ENCODE data around the gene TM6SF1. TPM values are rescaled to one million over a fixed set of nuclear protein-coding genes. Genes with fewer than 3 reads are reported as not detected.

The TM6SF1 gene
- total and polyA plus RNA-seq, 9 donors: 0.76 to 5.9 (median 2.9) TPM

DNA sequence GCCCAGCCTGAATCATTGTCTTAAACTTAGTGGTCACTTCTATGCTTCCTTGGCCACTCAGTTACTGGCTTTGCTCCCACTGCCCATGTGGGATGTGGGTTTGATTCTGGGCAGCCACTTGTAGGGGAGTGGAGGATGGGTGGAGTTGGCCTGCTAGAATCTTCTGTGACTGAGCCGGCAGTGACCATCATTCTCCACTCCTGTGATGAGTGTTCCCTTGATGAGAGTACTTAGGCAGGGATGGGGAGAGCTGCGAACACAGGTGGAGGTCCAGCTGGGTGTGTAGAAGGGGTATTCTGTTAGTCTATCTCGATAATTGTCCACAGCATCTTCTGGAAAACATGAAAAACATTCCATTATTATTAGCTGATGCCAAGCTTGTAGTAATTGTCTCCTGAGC is 8.0 kb downstream of the TM6SF1 start:
- Histone ChIP-seq H3K36me3 (no peaks in the 10 kb centered on the region), H3K4me3 (no peak overlapping the region), H3K27ac (no peak overlapping the region), H3K9me3 (no peaks in the 10 kb centered on the region), H3K4me1 (ENCODE audit: insufficient read depth) (no peaks in the 10 kb centered on the region), H3K27me3 (no peaks in the 10 kb centered on the region)
- intact Hi-C loops (cut with DNase I): no loop called here
- TF ChIP-seq, protein P1, sequence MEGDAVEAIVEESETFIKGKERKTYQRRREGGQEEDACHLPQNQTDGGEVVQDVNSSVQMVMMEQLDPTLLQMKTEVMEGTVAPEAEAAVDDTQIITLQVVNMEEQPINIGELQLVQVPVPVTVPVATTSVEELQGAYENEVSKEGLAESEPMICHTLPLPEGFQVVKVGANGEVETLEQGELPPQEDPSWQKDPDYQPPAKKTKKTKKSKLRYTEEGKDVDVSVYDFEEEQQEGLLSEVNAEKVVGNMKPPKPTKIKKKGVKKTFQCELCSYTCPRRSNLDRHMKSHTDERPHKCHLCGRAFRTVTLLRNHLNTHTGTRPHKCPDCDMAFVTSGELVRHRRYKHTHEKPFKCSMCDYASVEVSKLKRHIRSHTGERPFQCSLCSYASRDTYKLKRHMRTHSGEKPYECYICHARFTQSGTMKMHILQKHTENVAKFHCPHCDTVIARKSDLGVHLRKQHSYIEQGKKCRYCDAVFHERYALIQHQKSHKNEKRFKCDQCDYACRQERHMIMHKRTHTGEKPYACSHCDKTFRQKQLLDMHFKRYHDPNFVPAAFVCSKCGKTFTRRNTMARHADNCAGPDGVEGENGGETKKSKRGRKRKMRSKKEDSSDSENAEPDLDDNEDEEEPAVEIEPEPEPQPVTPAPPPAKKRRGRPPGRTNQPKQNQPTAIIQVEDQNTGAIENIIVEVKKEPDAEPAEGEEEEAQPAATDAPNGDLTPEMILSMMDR (IDR thresholded peaks at IDR 0.05): no peak
- 86 to 93% (median 92%) methylated on average over 3 of the region's 3 CpGs for WGBS, 3 donors
- DNase-seq: no peak

DNA sequence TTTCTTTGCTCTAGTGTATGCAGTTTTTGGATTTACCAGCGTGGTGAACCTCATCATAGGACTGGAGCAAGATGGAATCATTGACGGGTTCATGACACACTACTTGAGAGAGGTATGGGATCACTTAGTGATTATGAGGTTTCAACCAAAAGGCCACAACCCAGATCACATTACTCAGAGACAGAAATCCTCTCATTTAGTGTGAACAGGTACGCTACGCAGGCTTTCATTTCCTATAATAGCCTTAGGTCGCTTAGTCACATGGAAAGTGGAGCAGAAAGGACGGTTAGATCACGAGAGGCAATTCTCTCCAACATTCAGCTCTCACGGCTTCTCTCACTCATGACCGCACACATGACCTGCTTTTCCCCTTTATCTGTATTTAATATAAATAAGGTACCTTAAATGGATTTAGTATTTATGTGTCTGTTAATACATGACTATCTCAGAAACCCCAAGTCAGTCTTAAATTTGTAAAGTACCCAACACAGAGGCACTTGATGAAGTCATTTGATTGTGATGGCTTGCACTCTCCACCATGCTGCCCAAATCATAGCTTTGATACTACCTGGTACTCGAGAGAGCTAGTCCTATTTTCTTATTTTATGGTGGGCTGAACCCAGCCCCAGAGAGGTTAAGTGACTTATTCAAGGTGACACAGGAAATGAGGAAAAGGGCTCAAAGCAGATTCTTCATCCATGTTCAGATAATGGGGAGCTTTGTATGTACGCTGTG is 8.6 kb downstream of the TM6SF1 start:
- H3K4me3 ChIP-seq: no peak overlapping the region
- TF ChIP-seq POLR2A (IDR thresholded peaks at IDR 0.05) (no peak), EP300 (IDR thresholded peaks at IDR 0.05) (no peak)
- TF ChIP-seq, protein P1 (IDR thresholded peaks at IDR 0.05): no peak
- H3K27me3 ChIP-seq: no peaks in the 10 kb centered on the region
- no peak for DNase-seq
- intact Hi-C loops (cut with DNase I): no loop called here
- no peaks in the 10 kb centered on the region for H3K4me1 ChIP-seq (ENCODE audit: insufficient read depth)
- WGBS, 3 donors: 90 to 94% (median 91%) methylated on average over 11 of the region's 11 CpGs
- no peaks in the 10 kb centered on the region for H3K9me3 ChIP-seq
- no peaks in the 10 kb centered on the region for H3K36me3 ChIP-seq
- no peak overlapping the region for H3K27ac ChIP-seq

DNA sequence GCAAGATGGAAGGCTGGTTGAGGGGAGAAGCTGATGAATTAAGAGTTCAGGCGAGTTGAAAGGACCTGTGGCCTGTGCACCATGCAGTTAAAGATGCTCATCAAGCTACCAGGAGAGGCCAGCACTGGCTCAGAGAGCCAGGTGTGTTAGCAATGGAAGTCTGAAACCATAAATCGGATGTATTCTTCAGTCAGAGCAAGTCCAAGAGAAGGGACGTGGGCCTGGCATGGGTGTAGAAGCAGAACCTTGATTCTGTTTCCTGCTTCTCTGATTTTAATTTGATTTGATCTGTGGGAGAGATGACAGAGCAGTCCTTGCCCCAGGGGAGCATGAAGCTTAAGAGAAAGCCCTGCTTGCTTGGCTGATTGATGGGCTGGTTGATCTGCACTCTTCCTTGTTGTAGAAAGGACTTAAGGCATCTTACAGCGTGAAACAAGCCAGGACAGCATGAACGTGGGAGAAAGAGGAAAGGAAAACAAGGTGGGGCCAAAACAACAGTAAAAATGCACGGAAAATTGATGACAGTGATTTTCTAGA is 10.9 kb downstream of the TM6SF1 start:
- intact Hi-C loops (cut with DNase I): no loop called here
- Histone ChIP-seq H3K4me3 (no peak overlapping the region), H3K36me3 (no peaks in the 10 kb centered on the region), H3K4me1 (ENCODE audit: insufficient read depth) (no peaks in the 10 kb centered on the region), H3K27me3 (no peaks in the 10 kb centered on the region), H3K9me3 (no peaks in the 10 kb centered on the region), H3K27ac (no peak overlapping the region)
- 65 to 67% (median 66%) methylated on average over 6 of the region's 6 CpGs for WGBS, 3 donors
- TF ChIP-seq, protein P1 (IDR thresholded peaks at IDR 0.05): no peak
- DNase-seq: no peak

DNA sequence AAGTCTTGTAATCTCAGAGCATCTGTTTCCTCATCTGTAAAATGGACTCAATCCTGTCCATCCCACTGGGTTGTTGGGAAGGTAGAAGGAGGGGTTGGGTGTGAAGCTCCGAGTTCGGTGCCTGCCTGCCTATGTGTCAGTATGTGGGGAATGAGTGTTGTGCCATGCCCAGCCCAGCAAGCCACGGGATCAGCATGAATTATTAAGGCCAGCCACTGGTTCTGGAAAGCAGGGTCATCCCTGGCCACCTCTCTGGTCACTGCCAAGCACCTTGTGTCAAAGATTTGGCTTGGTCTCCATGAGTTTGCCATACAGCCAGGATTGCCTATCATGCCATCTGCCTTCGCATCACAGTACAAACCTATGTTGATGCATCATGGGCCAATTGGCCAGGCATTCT is 11.5 kb downstream of the TM6SF1 start:
- DNase-seq: no peak
- Histone ChIP-seq H3K36me3 (no peaks in the 10 kb centered on the region), H3K9me3 (no peaks in the 10 kb centered on the region), H3K4me3 (no peak overlapping the region), H3K27me3 (no peaks in the 10 kb centered on the region), H3K4me1 (ENCODE audit: insufficient read depth) (no peaks in the 10 kb centered on the region), H3K27ac (no peak overlapping the region)
- TF ChIP-seq, protein P1 (IDR thresholded peaks at IDR 0.05): no peak
- TF ChIP-seq EP300 (IDR thresholded peaks at IDR 0.05) (no peak), POLR2A (IDR thresholded peaks at IDR 0.05) (no peak)
- intact Hi-C loops (cut with DNase I): no loop called here
- 81 to 93% (median 84%) methylated on average over 4 of the region's 4 CpGs for WGBS, 3 donors

Measured in ovary (tissue), 9 donors.